Measurements from ENCODE around the gene UBTF. TPM values are rescaled to one million over a fixed set of nuclear protein-coding genes. Genes with fewer than 3 reads are reported as not detected.
A peak's percentile ranks its signal among the peaks of the same experiment; 100 is the strongest.

Gene UBTF
- polyA plus RNA-seq, 2 donors: 30.3 to 35.2 TPM

- no peak overlapping the region for H3K4me3 ChIP-seq (ENCODE audit: low read depth in 1 of 2, low read length in 2 of 2)
- H3K36me3 ChIP-seq (ENCODE audit: control insufficient read depth in 2 of 2, insufficient read depth in 2 of 2, low read length in 1 of 2): peaks cover 3 to 27% of the 10 kb centered on the region in 2 donors
- WGBS, 2 donors: 95% methylated on average over 48 to 54 of the region's 54 CpGs
- no peaks in the 10 kb centered on the region for H3K9me3 ChIP-seq (ENCODE audit: control insufficient read depth in 2 of 2, insufficient read depth in 1 of 2, low read depth in 1 of 2, low read length in 1 of 2)
- H3K4me1 ChIP-seq (ENCODE audit: control insufficient read depth in 2 of 2, insufficient read depth in 2 of 2, low read length in 1 of 2): no peaks in the 10 kb centered on the region
- H3K27me3 ChIP-seq (ENCODE audit: control insufficient read depth in 1 of 2, insufficient read depth in 2 of 2, low read length in 2 of 2): no peaks in the 10 kb centered on the region
- H3K27ac ChIP-seq (ENCODE audit: low read depth in 2 of 2, low read length in 1 of 2): no peak overlapping the region
Measured at GRCh38 chr17:44176671-44177501, 42.6 kb downstream of the UBTF start.

- Histone ChIP-seq H3K4me1 (ENCODE audit: control insufficient read depth in 2 of 2, insufficient read depth in 2 of 2, low read length in 1 of 2) (no peaks in the 10 kb centered on the region), H3K36me3 (ENCODE audit: control insufficient read depth in 2 of 2, insufficient read depth in 2 of 2, low read length in 1 of 2) (peaks cover 3 to 27% of the 10 kb centered on the region in 2 donors), H3K27me3 (ENCODE audit: control insufficient read depth in 1 of 2, insufficient read depth in 2 of 2, low read length in 2 of 2) (no peaks in the 10 kb centered on the region), H3K27ac (ENCODE audit: low read depth in 2 of 2, low read length in 1 of 2) (no peak overlapping the region), H3K4me3 (ENCODE audit: low read depth in 1 of 2, low read length in 2 of 2) (no peak overlapping the region), H3K9me3 (ENCODE audit: control insufficient read depth in 2 of 2, insufficient read depth in 1 of 2, low read depth in 1 of 2, low read length in 1 of 2) (no peaks in the 10 kb centered on the region)
- WGBS, 2 donors: 99 to 100% methylated on average over 1 of the region's 1 CpG
Measured at GRCh38 chr17:44176257-44176656, 43.2 kb downstream of the UBTF start.

GRCh38 chr17:44174427-44174826 lies 45.0 kb downstream of the UBTF start:
- no peak overlapping the region for H3K27ac ChIP-seq (ENCODE audit: low read depth in 2 of 2, low read length in 1 of 2)
- WGBS, 2 donors: 96 to 100% methylated on average over 2 of the region's 2 CpGs
- peaks cover 3 to 27% of the 10 kb centered on the region in 2 donors for H3K36me3 ChIP-seq (ENCODE audit: control insufficient read depth in 2 of 2, insufficient read depth in 2 of 2, low read length in 1 of 2)
- H3K9me3 ChIP-seq (ENCODE audit: control insufficient read depth in 2 of 2, insufficient read depth in 1 of 2, low read depth in 1 of 2, low read length in 1 of 2): no peaks in the 10 kb centered on the region
- H3K27me3 ChIP-seq (ENCODE audit: control insufficient read depth in 1 of 2, insufficient read depth in 2 of 2, low read length in 2 of 2): no peaks in the 10 kb centered on the region
- no peak overlapping the region for H3K4me3 ChIP-seq (ENCODE audit: low read depth in 1 of 2, low read length in 2 of 2)
- peaks cover 0 to 4% of the 10 kb centered on the region in 2 donors for H3K4me1 ChIP-seq (ENCODE audit: control insufficient read depth in 2 of 2, insufficient read depth in 2 of 2, low read length in 1 of 2)

GRCh38 chr17:44171931-44172455 lies 47.5 kb downstream of the UBTF start:
- no peak overlapping the region for H3K4me3 ChIP-seq (ENCODE audit: low read depth in 1 of 2, low read length in 2 of 2)
- 78 to 82% methylated on average over 17 of the region's 17 CpGs for WGBS, 2 donors
- H3K27me3 ChIP-seq (ENCODE audit: control insufficient read depth in 1 of 2, insufficient read depth in 2 of 2, low read length in 2 of 2): no peaks in the 10 kb centered on the region
- no peak overlapping the region for H3K27ac ChIP-seq (ENCODE audit: low read depth in 2 of 2, low read length in 1 of 2)
- H3K4me1 ChIP-seq (ENCODE audit: control insufficient read depth in 2 of 2, insufficient read depth in 2 of 2, low read length in 1 of 2): peaks cover 2 to 4% of the 10 kb centered on the region in 2 donors
- H3K9me3 ChIP-seq (ENCODE audit: control insufficient read depth in 2 of 2, insufficient read depth in 1 of 2, low read depth in 1 of 2, low read length in 1 of 2): no peaks in the 10 kb centered on the region
- H3K36me3 ChIP-seq (ENCODE audit: control insufficient read depth in 2 of 2, insufficient read depth in 2 of 2, low read length in 1 of 2): peaks cover 0 to 7% of the 10 kb centered on the region in 2 donors

- peak within 1 kb of the TSS in 1 of 2 donors; percentile 34 for H3K27ac ChIP-seq (ENCODE audit: low read depth in 2 of 2, low read length in 1 of 2)
- no peaks in the 10 kb centered on the region for H3K27me3 ChIP-seq (ENCODE audit: control insufficient read depth in 1 of 2, insufficient read depth in 2 of 2, low read length in 2 of 2)
- H3K36me3 ChIP-seq (ENCODE audit: control insufficient read depth in 2 of 2, insufficient read depth in 2 of 2, low read length in 1 of 2): no peaks in the 10 kb centered on the region
- H3K4me1 ChIP-seq (ENCODE audit: control insufficient read depth in 2 of 2, insufficient read depth in 2 of 2, low read length in 1 of 2): peaks cover 2 to 4% of the 10 kb centered on the region in 2 donors
- H3K4me3 ChIP-seq (ENCODE audit: low read depth in 1 of 2, low read length in 2 of 2): no peak within 1 kb of the TSS
- WGBS, 2 donors: 33 to 41% methylated on average over 21 of the region's 21 CpGs
- no peaks in the 10 kb centered on the region for H3K9me3 ChIP-seq (ENCODE audit: control insufficient read depth in 2 of 2, insufficient read depth in 1 of 2, low read depth in 1 of 2, low read length in 1 of 2)
Measured at GRCh38 chr17:44170499-44171201, 48.8 kb downstream of the UBTF start, which contains the start of gene ASB16. ASB16 (plus strand) TSS chr17:44170704; CDS start chr17:44170790, 86 bp downstream.

GRCh38 chr17:44170135-44170498 lies 49.4 kb downstream of the UBTF start:
- no peaks in the 10 kb centered on the region for H3K27me3 ChIP-seq (ENCODE audit: control insufficient read depth in 1 of 2, insufficient read depth in 2 of 2, low read length in 2 of 2)
- WGBS, 2 donors: 58 to 60% methylated on average over 5 of the region's 5 CpGs
- H3K4me3 ChIP-seq (ENCODE audit: low read depth in 1 of 2, low read length in 2 of 2): no peak overlapping the region
- no peaks in the 10 kb centered on the region for H3K36me3 ChIP-seq (ENCODE audit: control insufficient read depth in 2 of 2, insufficient read depth in 2 of 2, low read length in 1 of 2)
- H3K4me1 ChIP-seq (ENCODE audit: control insufficient read depth in 2 of 2, insufficient read depth in 2 of 2, low read length in 1 of 2): peaks cover 2 to 4% of the 10 kb centered on the region in 2 donors
- H3K27ac ChIP-seq (ENCODE audit: low read depth in 2 of 2, low read length in 1 of 2): peak overlapping the region in 1 of 2 donors; percentile 34
- H3K9me3 ChIP-seq (ENCODE audit: control insufficient read depth in 2 of 2, insufficient read depth in 1 of 2, low read depth in 1 of 2, low read length in 1 of 2): no peaks in the 10 kb centered on the region

- H3K4me3 ChIP-seq (ENCODE audit: low read depth in 1 of 2, low read length in 2 of 2): no peak overlapping the region
- H3K36me3 ChIP-seq (ENCODE audit: control insufficient read depth in 2 of 2, insufficient read depth in 2 of 2, low read length in 1 of 2): no peaks in the 10 kb centered on the region
- H3K4me1 ChIP-seq (ENCODE audit: control insufficient read depth in 2 of 2, insufficient read depth in 2 of 2, low read length in 1 of 2): peaks cover 2 to 4% of the 10 kb centered on the region in 2 donors
- H3K27ac ChIP-seq (ENCODE audit: low read depth in 2 of 2, low read length in 1 of 2): no peak overlapping the region
- H3K27me3 ChIP-seq (ENCODE audit: control insufficient read depth in 1 of 2, insufficient read depth in 2 of 2, low read length in 2 of 2): no peaks in the 10 kb centered on the region
- no peaks in the 10 kb centered on the region for H3K9me3 ChIP-seq (ENCODE audit: control insufficient read depth in 2 of 2, insufficient read depth in 1 of 2, low read depth in 1 of 2, low read length in 1 of 2)
- 68% methylated on average over 7 of the region's 7 CpGs for WGBS, 2 donors
Measured at GRCh38 chr17:44167181-44167861, 52.2 kb downstream of the UBTF start.

- no peaks in the 10 kb centered on the region for H3K36me3 ChIP-seq (ENCODE audit: control insufficient read depth in 2 of 2, insufficient read depth in 2 of 2, low read length in 1 of 2)
- no peak overlapping the region for H3K4me3 ChIP-seq (ENCODE audit: low read depth in 1 of 2, low read length in 2 of 2)
- 97 to 100% methylated on average over 1 of the region's 1 CpG for WGBS, 2 donors
- H3K4me1 ChIP-seq (ENCODE audit: control insufficient read depth in 2 of 2, insufficient read depth in 2 of 2, low read length in 1 of 2): peaks cover 0 to 2% of the 10 kb centered on the region in 2 donors
- H3K27me3 ChIP-seq (ENCODE audit: control insufficient read depth in 1 of 2, insufficient read depth in 2 of 2, low read length in 2 of 2): no peaks in the 10 kb centered on the region
- no peaks in the 10 kb centered on the region for H3K9me3 ChIP-seq (ENCODE audit: control insufficient read depth in 2 of 2, insufficient read depth in 1 of 2, low read depth in 1 of 2, low read length in 1 of 2)
- H3K27ac ChIP-seq (ENCODE audit: low read depth in 2 of 2, low read length in 1 of 2): no peak overlapping the region
Measured at GRCh38 chr17:44164476-44164875, 55.0 kb downstream of the UBTF start.

GRCh38 chr17:44159519-44160210 lies 59.8 kb downstream of the UBTF start:
- H3K9me3 ChIP-seq (ENCODE audit: control insufficient read depth in 2 of 2, insufficient read depth in 1 of 2, low read depth in 1 of 2, low read length in 1 of 2): no peaks in the 10 kb centered on the region
- H3K27ac ChIP-seq (ENCODE audit: low read depth in 2 of 2, low read length in 1 of 2): no peak overlapping the region
- peaks cover 0 to under 1% of the 10 kb centered on the region in 2 donors for H3K36me3 ChIP-seq (ENCODE audit: control insufficient read depth in 2 of 2, insufficient read depth in 2 of 2, low read length in 1 of 2)
- 84 to 85% methylated on average over 15 of the region's 15 CpGs for WGBS, 2 donors
- H3K27me3 ChIP-seq (ENCODE audit: control insufficient read depth in 1 of 2, insufficient read depth in 2 of 2, low read length in 2 of 2): no peaks in the 10 kb centered on the region
- no peaks in the 10 kb centered on the region for H3K4me1 ChIP-seq (ENCODE audit: control insufficient read depth in 2 of 2, insufficient read depth in 2 of 2, low read length in 1 of 2)
- no peak overlapping the region for H3K4me3 ChIP-seq (ENCODE audit: low read depth in 1 of 2, low read length in 2 of 2)

All from esophagus (tissue), 2 donors.